Liver (tissue), 9 donors: Measurements from ENCODE around the gene GPR61. TPM values are rescaled to one million over a fixed set of nuclear protein-coding genes. Genes with fewer than 3 reads are reported as not detected.

ENCODE experiments used
- DNase-seq: peaks from one replicate; pipeline ENCODE4 v3.0.0-alpha.2; 2017; ENCODE audit warnings: low spot score
- H3K27ac ChIP-seq, 2 donors: one replicate each; pipeline ENCODE4 v1.7.0; 2013; ENCODE audit warnings: inconsistent platforms in 2 of 2, low read length in 2 of 2, control low read depth in 1 of 2, low read depth in 1 of 2, mild to moderate bottlenecking in 1 of 2
- H3K27me3 ChIP-seq, 4 donors: one replicate each; pipeline versions ENCODE4 v1.6.1 to v1.7.0; 2013; ENCODE audit warnings: low read length in 3 of 4, inconsistent platforms in 1 of 4, mild to moderate bottlenecking in 1 of 4, moderate library complexity in 1 of 4; ENCODE audit not compliant: control insufficient read depth in 4 of 4, insufficient read depth in 4 of 4
- H3K36me3 ChIP-seq, 4 donors: one replicate each; pipeline versions ENCODE4 v1.6.1 to v1.7.0; 2013; ENCODE audit warnings: low read length in 3 of 4, mild to moderate bottlenecking in 3 of 4, low read depth in 1 of 4, moderate library complexity in 1 of 4; ENCODE audit not compliant: control insufficient read depth in 4 of 4, insufficient read depth in 3 of 4
- H3K4me1 ChIP-seq, 4 donors: one replicate each; pipeline versions ENCODE4 v1.6.1 to v1.7.0; 2013; ENCODE audit warnings: low read length in 3 of 4, mild to moderate bottlenecking in 3 of 4, moderate library complexity in 1 of 4; ENCODE audit not compliant: control insufficient read depth in 4 of 4, insufficient read depth in 4 of 4
- H3K4me3 ChIP-seq, 3 donors: one replicate each; pipeline versions ENCODE4 v1.6.1 to v1.7.0; 2013; ENCODE audit warnings: low read length in 3 of 3, control low read depth in 1 of 3, low read depth in 1 of 3, mild to moderate bottlenecking in 1 of 3
- H3K9ac ChIP-seq, 2 donors: one replicate each; pipeline ENCODE4 v1.7.0; 2013; ENCODE audit warnings: low read length in 2 of 2, mild to moderate bottlenecking in 2 of 2, moderate library complexity in 2 of 2, control low read depth in 1 of 2, low read depth in 1 of 2
- H3K9me3 ChIP-seq, 4 donors: one replicate each; pipeline versions ENCODE4 v1.6.1 to v1.7.0; 2013; ENCODE audit warnings: low read length in 3 of 4; ENCODE audit not compliant: control insufficient read depth in 4 of 4
- ATF3 ChIP-seq: IDR thresholded peaks from 2 replicates; pipeline ENCODE4 v1.6.1; 2016; ENCODE audit warnings: antibody characterized with exemption
- CTCF ChIP-seq: fragments of 150-350 bp; IDR thresholded peaks from 2 replicates; pipeline ENCODE4 v1.5.1; 2017; ENCODE audit warnings: improper control_type of control experiment, low read depth, low read length; ENCODE audit not compliant: missing input control
- EGR1 ChIP-seq, 2 donors: IDR thresholded peaks; 2 replicates each; pipeline ENCODE4 v1.6.1; 2016 to 2018; ENCODE audit warnings: antibody characterized with exemption in 2 of 2, low read depth in 2 of 2
- FOXA1 ChIP-seq: IDR thresholded peaks from 2 replicates; pipeline ENCODE4 v1.6.1; 2016; ENCODE audit warnings: antibody characterized with exemption
- FOXA2 ChIP-seq: IDR thresholded peaks from 2 replicates; pipeline ENCODE4 v1.6.1; 2016; ENCODE audit warnings: antibody characterized with exemption
- GABPA ChIP-seq, 2 donors: IDR thresholded peaks in 1 of 2; conservative IDR thresholded peaks in 1 of 2; 2 replicates each; pipeline ENCODE4 v1.6.1; 2016; ENCODE audit warnings: antibody characterized with exemption in 2 of 2, mild to moderate bottlenecking in 1 of 2, moderate library complexity in 1 of 2
- HNF4A ChIP-seq, 2 donors: conservative IDR thresholded peaks; 2 replicates each; pipeline ENCODE4 v1.6.1; 2016; ENCODE audit warnings: antibody characterized with exemption in 2 of 2, mild to moderate bottlenecking in 2 of 2
- HNF4G ChIP-seq: IDR thresholded peaks from 2 replicates; pipeline ENCODE4 v1.6.1; 2016; ENCODE audit warnings: antibody characterized with exemption
- JUND ChIP-seq, 2 donors: IDR thresholded peaks; 2 replicates each; pipeline ENCODE4 v1.6.1; 2016; ENCODE audit warnings: antibody characterized with exemption in 2 of 2
- NR2F2 ChIP-seq: IDR thresholded peaks from 2 replicates; pipeline ENCODE4 v1.6.1; 2016; ENCODE audit warnings: antibody characterized with exemption
- RAD21 ChIP-seq, 2 donors: IDR thresholded peaks; 2 replicates each; pipeline ENCODE4 v1.6.1; 2016; ENCODE audit warnings: antibody characterized with exemption in 2 of 2, mild to moderate bottlenecking in 2 of 2
- RXRA ChIP-seq, 2 donors: IDR thresholded peaks; 2 replicates each; pipeline ENCODE4 v1.6.1; 2017 to 2018; ENCODE audit warnings: antibody characterized with exemption in 2 of 2, mild to moderate bottlenecking in 1 of 2
- SP1 ChIP-seq: IDR thresholded peaks from 2 replicates; pipeline ENCODE4 v1.6.1; 2018; ENCODE audit warnings: antibody characterized with exemption, mild to moderate bottlenecking
- TAF1 ChIP-seq: conservative IDR thresholded peaks from 2 replicates; pipeline ENCODE4 v1.6.1; 2016; ENCODE audit warnings: antibody characterized with exemption, mild to moderate bottlenecking
- YY1 ChIP-seq: IDR thresholded peaks from 2 replicates; pipeline ENCODE4 v1.6.1; 2016; ENCODE audit warnings: antibody characterized with exemption, mild to moderate bottlenecking
- ZBTB33 ChIP-seq: IDR thresholded peaks from 2 replicates; pipeline ENCODE4 v1.6.1; 2016; ENCODE audit warnings: antibody characterized with exemption
- WGBS: extraction: QIAGEN DNeasy Blood & Tissue Kit; methylation state at CpG from one replicate; pipeline ENCODE4 v1.1.7; 2013; 5-methylcytosine and 5-hydroxymethylcytosine counted together
- polyA plus RNA-seq, 2 donors: library from polyadenylated mRNA; stranded (reverse) in 1 of 2; unstranded in 1 of 2; fragments of 200-250 nt in 1 of 2; fragments of >200 nt in 1 of 2; fragmentation: Nextera tagmentation in 1 of 2; extraction: Ambion mirVana in 1 of 2; gene quantifications; one replicate each; pipeline versions ENCODE4 v1.2.1 to v1.2.3, GENCODE V29; 2013 to 2015
- total RNA-seq, 2 donors: library from RNA; depleted of rRNA; stranded (reverse); fragments of >200 nt; gene quantifications; one replicate each; pipeline ENCODE4 v1.2.3, GENCODE V29; 2014
- TF ChIP-seq, protein P1 (sequence below): IDR thresholded peaks from 2 replicates; pipeline ENCODE4 v1.6.1; 2016; ENCODE audit warnings: antibody characterized with exemption
- TF ChIP-seq, protein P2 (sequence below): IDR thresholded peaks from 2 replicates; pipeline ENCODE4 v1.6.1; 2016; ENCODE audit warnings: antibody characterized with exemption, mild to moderate bottlenecking
- donor health status: healthy.
- donor health status: healthy.
- donor health status: healthy.
- donor health status: healthy.
- donor health status: healthy.

GPR61 gene
- total and polyA plus RNA-seq, 4 donors: 0.32 TPM; not detected in 3

- no peak overlapping the region for H3K27ac ChIP-seq
- WGBS: 29% methylated on average over 3 of the region's 3 CpGs
- no peaks in the 10 kb centered on the region for H3K27me3 ChIP-seq
- TF ChIP-seq YY1 (no peak), CTCF (no peak), TAF1 (no peak), FOXA1 (no peak), FOXA2 (no peak), HNF4G (no peak), ATF3 (peak; percentile 60), RXRA (IDR thresholded peaks at IDR 0.05) (peak; percentile 89 to 97), JUND (IDR thresholded peaks at IDR 0.05) (no peak), SP1 (peak; percentile 50), EGR1 (IDR thresholded peaks at IDR 0.05; ENCODE audit: low read depth in 2 of 2) (peak; percentile 39 to 62), RAD21 (IDR thresholded peaks at IDR 0.05) (peak in 1 of 2 donors; percentile 21), NR2F2 (no peak), HNF4A (conservative IDR thresholded peaks at IDR 0.05) (peak; percentile 26 to 56), GABPA (IDR thresholded peaks at IDR 0.05 in 1 of 2, conservative IDR thresholded peaks at IDR 0.05 in 1 of 2) (no peak), ZBTB33 (no peak)
- TF ChIP-seq, protein P1, sequence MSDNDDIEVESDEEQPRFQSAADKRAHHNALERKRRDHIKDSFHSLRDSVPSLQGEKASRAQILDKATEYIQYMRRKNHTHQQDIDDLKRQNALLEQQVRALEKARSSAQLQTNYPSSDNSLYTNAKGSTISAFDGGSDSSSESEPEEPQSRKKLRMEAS: no peak
- TF ChIP-seq, protein P2, sequence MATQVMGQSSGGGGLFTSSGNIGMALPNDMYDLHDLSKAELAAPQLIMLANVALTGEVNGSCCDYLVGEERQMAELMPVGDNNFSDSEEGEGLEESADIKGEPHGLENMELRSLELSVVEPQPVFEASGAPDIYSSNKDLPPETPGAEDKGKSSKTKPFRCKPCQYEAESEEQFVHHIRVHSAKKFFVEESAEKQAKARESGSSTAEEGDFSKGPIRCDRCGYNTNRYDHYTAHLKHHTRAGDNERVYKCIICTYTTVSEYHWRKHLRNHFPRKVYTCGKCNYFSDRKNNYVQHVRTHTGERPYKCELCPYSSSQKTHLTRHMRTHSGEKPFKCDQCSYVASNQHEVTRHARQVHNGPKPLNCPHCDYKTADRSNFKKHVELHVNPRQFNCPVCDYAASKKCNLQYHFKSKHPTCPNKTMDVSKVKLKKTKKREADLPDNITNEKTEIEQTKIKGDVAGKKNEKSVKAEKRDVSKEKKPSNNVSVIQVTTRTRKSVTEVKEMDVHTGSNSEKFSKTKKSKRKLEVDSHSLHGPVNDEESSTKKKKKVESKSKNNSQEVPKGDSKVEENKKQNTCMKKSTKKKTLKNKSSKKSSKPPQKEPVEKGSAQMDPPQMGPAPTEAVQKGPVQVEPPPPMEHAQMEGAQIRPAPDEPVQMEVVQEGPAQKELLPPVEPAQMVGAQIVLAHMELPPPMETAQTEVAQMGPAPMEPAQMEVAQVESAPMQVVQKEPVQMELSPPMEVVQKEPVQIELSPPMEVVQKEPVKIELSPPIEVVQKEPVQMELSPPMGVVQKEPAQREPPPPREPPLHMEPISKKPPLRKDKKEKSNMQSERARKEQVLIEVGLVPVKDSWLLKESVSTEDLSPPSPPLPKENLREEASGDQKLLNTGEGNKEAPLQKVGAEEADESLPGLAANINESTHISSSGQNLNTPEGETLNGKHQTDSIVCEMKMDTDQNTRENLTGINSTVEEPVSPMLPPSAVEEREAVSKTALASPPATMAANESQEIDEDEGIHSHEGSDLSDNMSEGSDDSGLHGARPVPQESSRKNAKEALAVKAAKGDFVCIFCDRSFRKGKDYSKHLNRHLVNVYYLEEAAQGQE: no peak
- no peak for DNase-seq
- H3K4me3 ChIP-seq: no peak overlapping the region
- no peak overlapping the region for H3K9ac ChIP-seq
- no peaks in the 10 kb centered on the region for H3K9me3 ChIP-seq
- H3K4me1 ChIP-seq: peaks cover 5 to 30% (median 11%) of the 10 kb centered on the region in 4 donors
- H3K36me3 ChIP-seq: peaks cover 0 to 38% (median 23%) of the 10 kb centered on the region in 4 donors
Observed at GRCh38 chr1:109589177-109589576, 49.5 kb downstream of the GPR61 start.
